NK-92 (cell line): ENCODE data around the gene TMPO.
"Not testable (repeated sequence)": the region's sequence is repeated elsewhere in the genome, so short reads cannot be mapped to it uniquely, and the experiment has no call there.

ENCODE experiments used
- DNase-seq: peaks from one replicate; lab custom pipeline; 2025; ENCODE audit not compliant: unreplicated experiment; lab: John Stamatoyannopoulos, UW

The TMPO gene, protein sequence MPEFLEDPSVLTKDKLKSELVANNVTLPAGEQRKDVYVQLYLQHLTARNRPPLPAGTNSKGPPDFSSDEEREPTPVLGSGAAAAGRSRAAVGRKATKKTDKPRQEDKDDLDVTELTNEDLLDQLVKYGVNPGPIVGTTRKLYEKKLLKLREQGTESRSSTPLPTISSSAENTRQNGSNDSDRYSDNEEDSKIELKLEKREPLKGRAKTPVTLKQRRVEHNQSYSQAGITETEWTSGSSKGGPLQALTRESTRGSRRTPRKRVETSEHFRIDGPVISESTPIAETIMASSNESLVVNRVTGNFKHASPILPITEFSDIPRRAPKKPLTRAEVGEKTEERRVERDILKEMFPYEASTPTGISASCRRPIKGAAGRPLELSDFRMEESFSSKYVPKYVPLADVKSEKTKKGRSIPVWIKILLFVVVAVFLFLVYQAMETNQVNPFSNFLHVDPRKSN

DNA sequence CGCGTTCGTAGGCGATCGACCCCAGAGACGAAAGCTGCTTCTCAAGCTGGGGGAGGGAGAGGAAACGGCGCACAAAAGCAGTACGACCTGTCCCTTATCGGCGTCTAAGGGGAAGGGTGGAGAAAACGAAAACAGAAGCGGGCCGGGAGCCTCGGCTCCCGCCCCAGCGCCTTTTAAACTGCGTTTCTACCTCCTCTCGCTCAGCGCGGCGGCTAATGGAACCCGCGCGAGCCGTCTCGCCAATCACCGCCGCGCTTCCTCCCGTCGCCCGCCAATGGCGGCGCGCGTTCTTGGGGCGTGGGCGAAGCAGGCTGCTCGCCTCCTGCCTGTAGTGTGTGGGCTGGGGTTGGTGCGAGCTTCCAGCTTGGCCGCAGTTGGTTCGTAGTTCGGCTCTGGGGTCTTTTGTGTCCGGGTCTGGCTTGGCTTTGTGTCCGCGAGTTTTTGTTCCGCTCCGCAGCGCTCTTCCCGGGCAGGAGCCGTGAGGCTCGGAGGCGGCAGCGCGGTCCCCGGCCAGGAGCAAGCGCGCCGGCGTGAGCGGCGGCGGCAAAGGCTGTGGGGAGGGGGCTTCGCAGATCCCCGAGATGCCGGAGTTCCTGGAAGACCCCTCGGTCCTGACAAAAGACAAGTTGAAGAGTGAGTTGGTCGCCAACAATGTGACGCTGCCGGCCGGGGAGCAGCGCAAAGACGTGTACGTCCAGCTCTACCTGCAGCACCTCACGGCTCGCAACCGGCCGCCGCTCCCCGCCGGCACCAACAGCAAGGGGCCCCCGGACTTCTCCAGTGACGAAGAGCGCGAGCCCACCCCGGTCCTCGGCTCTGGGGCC is at the start of gene TMPO:
TMPO (plus strand) TSS at position 304 of the 824 bp plus-strand sequence; CDS start at position 582, 278 bp downstream.
- DNase-seq = peak; percentile 49

DNA sequence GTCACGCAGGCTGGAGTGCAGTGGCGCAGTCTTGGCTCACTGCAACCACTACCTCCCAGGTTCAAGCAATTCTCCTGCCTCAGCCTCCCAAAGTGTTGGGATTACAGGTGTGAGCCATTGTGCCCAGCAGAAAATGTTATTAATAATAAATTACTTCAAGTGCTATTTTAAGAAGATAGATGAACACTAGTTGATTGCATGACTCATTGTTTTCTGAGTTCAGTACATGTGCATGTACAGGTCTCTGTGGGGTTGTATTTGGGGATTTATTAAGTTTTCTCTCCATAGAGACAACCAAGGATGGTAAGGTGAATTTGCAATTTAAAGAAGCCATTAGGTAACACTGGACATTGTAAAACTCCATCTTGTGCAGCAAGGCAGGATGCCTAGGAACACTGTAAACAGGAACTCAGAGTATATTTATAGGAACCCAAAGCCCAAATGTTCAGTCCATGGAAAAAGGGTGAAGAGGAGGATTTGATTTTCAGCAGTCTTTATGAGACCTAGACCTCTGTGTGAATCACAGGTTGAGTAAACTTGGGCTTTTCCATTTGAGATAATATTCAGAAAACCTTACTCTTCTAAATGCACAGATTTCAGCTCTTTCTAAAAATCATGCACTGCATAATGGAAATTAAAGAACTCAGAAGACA is 49.3 kb upstream of the TMPO start:
- no peak for DNase-seq

DNA sequence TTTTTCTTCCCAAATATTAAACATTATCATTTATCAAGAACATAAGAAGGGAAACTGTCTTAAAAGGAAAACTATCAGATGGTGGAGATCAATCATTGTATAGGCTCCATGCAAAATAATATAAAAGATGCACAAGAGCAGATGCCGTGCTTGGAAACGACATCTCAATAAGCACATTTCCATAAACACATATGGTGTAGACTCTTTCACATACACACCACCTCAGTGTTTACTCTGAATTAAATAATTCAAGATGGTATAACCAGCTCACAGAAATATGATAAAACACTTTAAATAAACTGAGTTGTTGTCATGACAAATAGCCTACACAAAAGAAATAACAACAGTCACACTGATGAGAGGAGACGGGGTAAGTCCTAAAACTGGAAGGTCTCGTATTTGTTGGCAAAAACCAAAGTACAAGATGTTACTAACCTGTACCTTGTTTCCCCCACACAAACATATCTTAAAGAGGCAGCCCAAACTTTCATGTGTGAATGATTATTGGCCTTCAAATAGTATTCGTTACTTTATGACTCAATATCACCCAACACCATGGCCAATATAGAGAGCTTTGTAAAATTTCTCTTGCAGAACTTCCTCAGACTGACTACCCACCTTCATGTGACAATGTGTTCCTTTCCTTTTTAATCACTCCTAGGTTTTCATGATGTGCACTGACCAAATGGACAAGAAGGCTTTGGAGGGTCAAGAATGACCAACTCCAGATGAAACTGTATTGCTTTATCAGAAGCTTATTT is 48.6 kb upstream of the TMPO start:
- DNase-seq = no peak

DNA sequence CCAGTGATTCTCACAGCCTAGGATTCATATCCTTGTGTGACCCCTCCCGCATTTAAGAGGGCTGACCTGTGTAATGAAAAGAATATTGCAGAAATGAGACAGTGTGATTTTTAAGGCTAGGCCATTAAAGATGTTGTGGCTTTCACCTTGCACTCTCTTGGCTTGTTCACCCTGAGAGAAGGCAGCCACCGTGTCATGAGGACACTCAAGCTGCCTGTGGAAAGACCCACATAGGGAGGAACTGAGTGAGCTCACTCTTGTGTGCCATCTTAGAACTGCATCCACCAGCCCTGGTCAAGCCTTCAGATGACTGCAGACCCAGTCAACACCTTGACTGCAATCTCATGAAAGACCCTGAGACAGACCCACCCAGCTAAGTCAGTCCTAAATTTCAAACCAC is 46.3 kb upstream of the TMPO start:
- DNase-seq = no peak

DNA sequence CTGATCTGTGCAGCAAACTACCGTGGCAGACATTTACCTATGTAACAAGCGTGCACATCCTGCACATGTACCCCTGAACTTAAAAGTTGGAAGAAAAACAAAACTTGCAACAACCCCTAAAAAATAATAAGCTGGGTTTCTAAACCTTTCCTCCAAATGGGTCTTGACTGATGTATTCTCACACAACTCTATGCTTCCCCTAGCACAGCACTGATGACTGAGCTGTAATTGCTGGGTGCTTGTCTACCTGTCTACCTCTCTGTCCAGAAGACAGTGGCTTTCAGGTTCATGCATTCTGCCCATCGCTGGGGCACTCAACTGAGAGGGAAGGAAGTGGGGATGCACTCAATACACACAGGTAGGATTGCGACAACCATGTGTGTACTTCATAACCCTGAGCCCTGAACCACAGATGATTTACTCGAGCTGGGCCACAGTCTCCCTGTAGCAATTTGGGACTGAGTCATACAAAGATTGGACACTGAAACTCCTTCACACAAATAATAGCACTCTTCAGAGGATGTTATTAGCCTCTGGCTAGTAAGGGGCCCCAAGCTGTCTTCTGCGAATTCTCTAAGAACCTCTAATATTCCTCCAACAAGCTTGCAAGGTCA is 44.8 kb upstream of the TMPO start:
- no peak for DNase-seq

DNA sequence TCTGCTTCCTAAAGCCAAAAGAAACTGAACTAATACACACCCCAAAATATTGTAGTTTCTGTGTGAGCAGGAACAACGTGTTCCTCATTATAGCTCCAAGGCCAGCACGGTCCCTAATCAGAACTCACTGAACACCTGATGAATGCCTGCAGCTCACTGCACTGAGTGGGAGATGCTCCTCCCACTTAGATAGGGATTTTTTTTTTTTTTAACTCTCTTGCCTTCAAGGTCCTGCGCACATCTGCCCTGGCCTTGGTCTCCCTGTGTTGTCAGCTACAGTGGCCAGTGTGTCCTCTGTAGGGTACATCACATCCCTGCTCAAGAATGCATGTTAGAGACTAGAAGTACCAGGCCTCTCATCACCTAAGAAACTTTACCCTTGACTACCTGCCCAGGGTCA is 44.3 kb upstream of the TMPO start:
- DNase-seq = no peak

DNA sequence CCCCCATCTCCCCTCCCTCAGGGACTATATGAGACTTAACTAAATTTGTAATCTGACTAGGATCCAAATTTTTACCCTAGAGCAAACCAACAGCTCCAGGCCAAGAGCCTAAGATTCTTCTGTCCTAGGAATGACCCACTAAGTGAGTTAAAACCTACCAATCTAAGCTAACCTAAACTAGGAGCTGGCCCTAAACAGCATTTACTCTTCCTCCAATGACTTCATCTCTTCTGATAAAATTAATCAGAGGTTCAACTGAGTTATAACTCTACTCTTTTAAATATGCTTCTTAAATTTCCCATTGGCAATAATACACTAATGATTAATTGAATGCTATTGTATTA is 39.9 kb upstream of the TMPO start:
- no peak for DNase-seq

DNA sequence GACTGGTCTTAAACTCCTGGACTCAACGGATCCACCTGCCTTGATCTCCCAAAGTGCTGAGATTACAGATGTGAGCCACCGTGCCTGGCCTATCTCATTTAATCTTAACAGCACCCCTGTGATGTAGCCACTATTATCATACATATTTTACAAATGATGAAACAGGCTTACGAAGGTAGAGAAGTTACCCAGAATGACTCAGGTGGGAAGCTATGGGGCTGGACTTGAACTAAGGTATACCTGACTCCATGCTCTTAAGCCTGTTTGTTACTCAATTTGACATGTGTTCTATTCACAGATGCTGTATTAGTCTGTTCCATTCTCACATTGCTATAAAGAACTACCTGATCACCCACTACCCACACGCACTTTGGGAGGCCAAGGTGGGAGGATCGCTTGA is 36.8 kb upstream of the TMPO start:
- no peak for DNase-seq

DNA sequence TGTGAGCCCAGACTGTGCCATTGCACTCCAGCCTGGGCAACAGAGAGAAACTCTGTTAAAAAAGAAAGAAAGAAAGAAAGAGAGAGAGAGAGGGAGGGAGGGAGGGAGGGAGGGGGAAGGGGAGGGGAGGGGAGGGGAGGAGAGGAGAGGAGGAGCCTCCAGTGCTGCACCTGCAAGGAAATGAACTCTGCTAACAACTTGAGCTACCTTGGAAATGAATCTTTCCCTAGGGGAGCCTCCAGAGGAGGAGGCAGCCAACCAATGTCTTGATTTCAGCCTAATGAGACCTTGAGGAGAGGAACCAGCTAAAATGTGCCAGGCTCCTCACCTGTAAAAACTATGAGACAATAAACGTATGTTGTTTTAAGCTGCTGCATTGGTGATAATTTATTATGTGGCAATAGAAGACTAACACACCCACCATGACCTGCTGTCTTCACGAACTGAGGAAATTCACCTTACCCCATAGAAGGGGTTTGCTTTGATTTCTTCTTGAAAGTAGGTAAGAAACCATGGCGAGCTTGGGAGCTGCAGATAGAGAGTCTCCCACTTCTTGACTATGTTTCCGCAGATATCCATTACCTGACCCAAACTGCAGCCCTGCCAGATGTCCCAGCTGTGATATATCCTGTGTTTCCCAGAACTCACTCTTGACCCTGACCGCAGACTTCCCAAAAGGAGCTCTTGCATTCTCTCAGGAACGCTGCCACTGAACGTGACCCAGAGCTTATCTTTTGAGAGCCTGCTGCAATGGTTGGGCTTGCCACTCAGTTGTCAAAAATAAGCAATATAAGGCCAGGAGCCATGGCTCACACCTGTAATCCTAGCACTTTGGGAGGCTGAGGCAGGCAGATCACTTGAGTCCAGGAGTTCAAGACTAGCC is 31.5 kb upstream of the TMPO start:
- DNase-seq = no peak

DNA sequence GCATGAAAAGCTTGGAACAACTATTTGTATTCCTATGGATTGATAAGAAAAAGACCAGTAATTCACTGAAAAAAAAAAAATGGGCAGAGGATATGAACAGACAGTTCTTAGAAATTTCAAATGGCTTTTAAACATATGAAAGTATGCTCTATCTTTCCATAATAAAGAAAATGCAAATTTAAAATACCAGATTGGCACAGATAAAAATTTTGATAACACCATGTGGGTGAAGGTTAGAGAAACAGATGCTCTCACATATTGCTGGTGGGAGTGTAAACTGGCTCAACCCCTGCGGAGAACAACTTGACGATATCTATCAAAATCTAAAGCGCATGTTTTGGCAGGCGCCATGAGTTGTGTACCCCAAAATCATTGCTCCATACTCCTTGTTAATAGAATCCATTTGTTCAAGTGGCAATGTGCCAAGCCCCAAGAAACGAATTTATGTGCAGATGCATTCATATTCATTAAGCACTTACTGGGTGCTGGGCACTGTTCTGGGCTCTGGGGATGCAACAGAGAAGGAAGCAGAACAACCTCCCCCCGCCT is 29.5 kb upstream of the TMPO start:
- no peak for DNase-seq

DNA sequence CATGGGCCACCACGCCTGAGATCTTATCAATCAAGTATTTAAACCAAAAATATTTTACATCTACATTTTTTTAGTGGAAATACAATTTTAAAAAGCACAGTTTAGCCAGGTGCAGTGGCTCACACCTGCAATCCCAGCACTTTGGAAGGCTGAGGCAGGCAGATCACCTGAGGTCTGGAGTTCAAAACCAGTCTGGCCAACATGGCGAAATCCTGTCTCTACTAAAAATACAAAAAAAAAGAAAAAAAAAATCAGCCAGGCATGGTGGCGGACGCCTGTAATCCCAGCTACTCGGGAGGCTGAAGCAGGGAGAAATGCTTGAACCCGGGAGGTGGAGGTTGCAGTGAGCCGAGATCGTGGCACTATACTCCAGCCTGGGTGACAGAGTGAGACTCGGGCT is 27.0 kb upstream of the TMPO start:
- not testable (repeated sequence) for DNase-seq

DNA sequence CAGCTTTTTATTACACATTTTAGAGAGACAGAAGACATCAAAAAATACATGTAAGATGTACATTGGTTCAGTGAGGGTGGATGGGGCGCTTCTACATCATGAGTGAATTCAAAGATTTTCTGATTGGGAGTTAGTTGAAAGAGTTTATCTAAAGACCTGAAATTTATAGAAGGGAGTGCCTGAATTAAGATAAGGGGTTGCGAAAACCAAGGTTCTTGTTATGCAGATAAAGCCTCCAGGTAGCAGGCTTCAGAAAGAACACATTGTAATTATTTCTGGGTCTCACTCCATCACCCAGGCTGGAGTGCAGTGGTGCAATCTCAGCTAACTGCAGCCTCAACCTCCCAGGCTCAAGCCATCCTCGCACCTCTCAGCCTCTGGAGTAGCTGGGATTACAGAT is 26.2 kb upstream of the TMPO start:
- DNase-seq = no peak

DNA sequence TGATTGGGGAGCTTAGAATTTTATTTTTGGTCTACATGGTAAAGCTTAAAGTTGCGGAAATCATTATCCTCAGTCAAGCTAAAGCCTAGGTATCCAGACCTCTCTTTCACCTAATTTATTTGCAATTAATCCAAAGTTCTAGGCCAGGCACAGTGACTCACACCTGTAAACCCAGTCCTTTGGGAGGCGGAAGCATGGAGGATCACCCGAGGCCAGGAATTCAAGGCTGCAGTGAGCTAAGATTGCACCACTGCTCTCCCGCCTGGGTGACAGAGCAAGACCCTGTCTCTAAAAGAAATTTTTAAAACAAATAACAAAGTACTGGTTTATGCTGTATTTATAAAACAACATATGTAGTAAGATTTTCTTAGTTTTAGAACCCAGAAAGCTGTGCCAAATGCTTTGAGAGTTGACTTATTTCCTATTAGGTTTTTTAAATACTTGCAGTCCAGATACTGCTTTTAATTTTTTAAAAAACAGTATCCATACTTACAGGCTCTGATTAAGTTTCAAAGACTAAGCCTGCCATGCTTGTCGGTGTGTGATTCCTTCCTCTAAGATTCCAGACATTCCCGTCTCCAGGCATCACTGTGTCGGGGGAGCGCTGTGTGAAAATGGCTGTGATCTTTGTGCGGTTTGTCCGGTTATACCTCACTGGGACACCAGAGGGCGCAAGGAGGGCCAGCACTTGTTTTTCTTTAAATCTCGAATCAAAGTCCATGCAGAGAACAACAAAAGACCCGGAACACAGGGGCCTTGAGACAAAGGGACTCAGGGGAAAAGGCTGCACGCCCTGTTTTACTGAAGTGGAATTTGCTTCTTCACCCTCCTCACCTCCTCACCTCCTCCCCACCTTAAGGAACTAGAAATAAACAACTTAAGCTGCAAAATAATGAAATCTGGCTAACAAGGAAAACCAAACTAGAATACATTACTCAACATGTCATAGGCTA is 24.6 kb upstream of the TMPO start:
- DNase-seq = peak; percentile 49

DNA sequence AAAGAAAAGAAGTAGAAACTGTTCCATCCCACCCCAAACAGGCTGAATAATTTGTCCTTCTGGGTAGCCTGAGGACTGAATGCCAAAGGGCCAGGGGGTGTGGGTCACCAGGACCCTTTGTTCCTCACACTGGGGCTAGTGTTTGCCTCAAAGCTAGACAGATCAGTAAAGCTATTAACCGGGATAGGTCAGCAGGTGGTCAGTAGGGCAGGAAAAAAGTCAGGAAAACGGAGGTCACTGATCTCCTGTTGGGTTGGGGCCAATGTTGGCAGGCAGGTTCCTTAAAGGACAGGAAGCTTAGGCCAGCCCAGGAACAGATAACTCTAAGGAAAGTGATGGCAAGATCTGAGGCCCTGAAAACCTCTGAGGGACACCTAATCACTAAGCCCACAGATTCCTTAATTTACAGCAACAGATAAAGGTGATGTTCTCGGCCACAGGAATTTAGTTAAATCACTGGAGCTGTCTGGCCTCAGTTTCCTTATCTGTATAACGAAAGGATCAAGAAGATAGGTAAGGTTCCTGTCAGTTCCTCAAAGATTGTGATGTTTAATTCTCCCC is 22.7 kb upstream of the TMPO start:
- no peak for DNase-seq

DNA sequence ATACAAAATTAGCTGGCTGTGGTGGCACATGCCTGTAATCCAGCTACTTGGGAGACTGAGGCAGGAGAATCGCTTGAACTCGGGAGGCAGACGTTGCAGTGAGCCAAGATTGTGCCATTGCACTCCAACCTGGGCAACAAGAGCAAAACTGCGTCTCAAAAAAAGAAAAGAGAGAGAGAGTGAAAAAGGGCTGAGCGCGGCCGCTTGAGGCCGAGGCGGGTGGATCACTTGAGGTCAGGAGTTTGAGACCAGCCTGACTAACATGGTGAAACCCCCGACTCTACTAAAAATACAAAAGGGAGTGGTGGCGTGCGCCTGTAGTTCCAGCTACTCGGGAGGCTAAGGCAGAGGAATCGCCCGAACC is 14.1 kb upstream of the TMPO start:
- DNase-seq = not testable (repeated sequence)

DNA sequence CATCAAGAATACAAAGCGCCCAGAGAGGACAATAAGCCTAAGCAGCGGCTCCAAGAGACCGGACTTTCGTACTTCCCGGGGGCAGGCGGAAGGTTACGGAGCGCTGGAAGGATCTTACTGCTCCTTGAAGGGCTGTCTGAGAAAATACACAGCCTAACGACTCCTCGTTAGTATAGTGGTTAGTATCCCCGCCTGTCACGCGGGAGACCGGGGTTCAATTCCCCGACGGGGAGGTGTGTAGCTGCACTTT is 12.1 kb upstream of the TMPO start:
- DNase-seq = peak; percentile 20

DNA sequence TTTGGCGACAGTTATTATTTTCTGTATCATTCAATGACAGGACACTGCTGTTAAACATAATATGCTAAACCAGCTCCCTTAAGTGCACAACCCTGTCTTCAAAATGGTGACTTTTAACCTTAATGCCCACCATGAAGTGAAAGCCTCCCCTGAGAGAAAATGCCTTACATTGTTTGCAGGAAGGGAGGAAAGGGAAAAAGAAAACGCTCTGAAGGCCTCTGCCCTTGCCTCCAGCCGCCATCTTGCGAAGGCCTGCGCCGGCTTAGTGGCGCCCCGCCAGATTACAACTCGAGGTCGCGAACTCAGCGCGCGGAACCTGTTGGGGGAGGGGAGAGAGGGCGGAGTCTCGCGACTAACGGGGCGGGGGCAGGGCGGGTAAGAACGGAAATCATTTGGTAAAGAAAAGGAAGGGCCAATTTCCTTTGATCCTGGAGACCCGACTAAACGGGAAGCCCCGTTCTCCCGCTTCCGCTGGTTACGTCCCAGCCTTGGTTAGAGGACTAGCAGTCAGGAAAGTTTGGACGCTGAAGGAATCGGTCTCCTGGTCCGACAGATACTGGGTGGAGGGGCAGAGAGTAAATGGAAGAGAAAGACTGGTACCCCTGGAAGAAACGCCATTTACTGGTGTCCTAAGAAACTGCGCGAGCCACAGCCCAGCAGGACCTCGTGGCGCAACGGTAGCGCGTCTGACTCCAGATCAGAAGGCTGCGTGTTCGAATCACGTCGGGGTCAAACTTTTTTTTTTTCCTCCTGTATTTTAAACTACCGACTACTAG is 11.6 kb upstream of the TMPO start:
- peak; percentile 20 for DNase-seq

DNA sequence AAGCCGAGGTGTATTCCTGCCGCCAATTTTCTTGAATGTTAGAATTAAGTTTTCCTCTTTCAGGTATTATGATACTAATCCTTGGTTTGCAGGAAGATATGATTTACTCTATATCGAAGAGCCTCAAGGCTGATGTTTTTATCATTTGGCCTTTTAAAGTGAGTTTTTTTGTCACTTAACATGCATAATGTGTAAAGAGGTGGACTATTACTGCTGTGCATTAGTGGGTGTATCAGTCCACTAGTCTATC is 11.1 kb upstream of the TMPO start:
- DNase-seq = no peak
